Measurements from ENCODE around the gene WFS1. TPM values are rescaled to one million over a fixed set of nuclear protein-coding genes. Genes with fewer than 3 reads are reported as not detected.

The WFS1 gene
- total and polyA plus RNA-seq, 9 of the 15 experiments (the other 6 are each of a cell fraction or from before 2014, with no cell fraction given): 0.01 to 0.29 (median 0.03) TPM; not detected in 5

GRCh38 chr4:6351246-6352000 lies 81.8 kb downstream of the WFS1 start:
- DNase-seq (ENCODE audit: extremely low read depth in 1 of 4, low spot score in 3 of 4): no peak
- intact Hi-C loops (cut with micrococcal nuclease): no loop called here
- no peaks in the 10 kb centered on the region for H3K9me3 ChIP-seq (replicated peaks; ENCODE audit: control insufficient read depth, insufficient read depth, low read depth, low read length)
- WGBS (ENCODE audit: insufficient coverage, low coverage, missing lambda C conversion rate): 4% methylated on average over 20 of the region's 22 CpGs
- TF ChIP-seq CUX1 (CRISPR knock-in tag; IDR thresholded peaks at IDR 0.05): no peak
- TF ChIP-seq SMARCA5 (IDR thresholded peaks at IDR 0.05): no peak
- no peak for TF ChIP-seq MCM3 (IDR thresholded peaks at IDR 0.05)
- FAIRE-seq: no peak
- no peaks in the 10 kb centered on the region for H3K79me2 ChIP-seq (ENCODE audit: control insufficient read depth, insufficient read depth, low read length)
- H3K4me1 ChIP-seq (replicated peaks in 1 of 2; ENCODE audit: control insufficient read depth in 2 of 2, insufficient read depth in 2 of 2, low read length in 2 of 2): no peaks in the 10 kb centered on the region; a peak in 1 of 5 replicates
- ChIA-PET POLR2A (no interaction called here), CTCF (ENCODE audit: low intra/inter-chr PET ratio) (no interaction called here)
- peaks cover 2 to 44% of the 10 kb centered on the region in 2 experiments; a peak in 3 of 5 replicates for H3K27me3 ChIP-seq (ENCODE audit: control insufficient read depth in 2 of 2, insufficient read depth in 2 of 2, low read length in 2 of 2)
- no peak for ATAC-seq
- no peak overlapping the region for H2AFZ ChIP-seq (ENCODE audit: low read depth, low read length)
- H3K9ac ChIP-seq (ENCODE audit: insufficient read depth in 1 of 2, low read depth in 2 of 2, low read length in 2 of 2): no peak overlapping the region
- no peak overlapping the region for H3K4me2 ChIP-seq (ENCODE audit: insufficient read depth, low read length)
- BruUV-seq (replicated peaks): no TSS peak
- in situ Hi-C loops (cut with MboI): no loop called here
- no peaks in the 10 kb centered on the region for H3K9me1 ChIP-seq (ENCODE audit: control insufficient read depth, insufficient read depth, low read length)
- no peak overlapping the region for H3K27ac ChIP-seq (ENCODE audit: extremely low read depth, low read depth, low read length)
- no peak overlapping the region for H3K4me3 ChIP-seq
- H3K36me3 ChIP-seq (ENCODE audit: control insufficient read depth, insufficient read depth, low read length): no peaks in the 10 kb centered on the region
- no peaks in the 10 kb centered on the region; the same call in 1 of the 2 replicates for H4K20me1 ChIP-seq (replicated peaks; ENCODE audit: control insufficient read depth, insufficient read depth, low read length)

Data from K562 (cell line).